Naive thymus-derived CD8-positive, alpha-beta T cell (primary cell): ENCODE data around the gene ZAP70. TPM values are rescaled to one million over a fixed set of nuclear protein-coding genes. Genes with fewer than 3 reads are reported as not detected.
"Not testable (repeated sequence)": the region's sequence is repeated elsewhere in the genome, so short reads cannot be mapped to it uniquely, and the experiment has no call there.

Experiments used
- ATAC-seq, 2 donors: fragments of 150-1000 bp; cut with Tn5 transposase in 1 of 2; sonication (Bioruptor Pico), chemical (Tn5 transposase) in 1 of 2; 1 replicate in 1 of 2; 2 replicates in 1 of 2; pipeline ENCODE4 v1.10.0; 2021; ENCODE audit warnings: mild to moderate bottlenecking in 2 of 2, moderate library complexity in 2 of 2
- POLR2A ChIA-PET: fragments of 350-600 bp; sonication (Branson Sonifier 250); formaldehyde crosslinking; loops from one replicate; lab custom pipeline; 2021; ENCODE audit warnings: antibody characterized with exemption; lab: Charles Lee
- DNase-seq, 10 donors: peaks; one replicate each; pipeline versions ENCODE4 v3.0.0 to v3.0.0-alpha.2; 2020 to 2022
- H3K27ac Mint-ChIP-seq, 10 donors: one replicate each; pipeline ENCODE4 v1.8.0; 2020 to 2022; ENCODE audit warnings: mild to moderate bottlenecking in 10 of 10, mixed read lengths in 10 of 10, moderate library complexity in 4 of 10, inconsistent platforms in 1 of 10
- H3K27me3 Mint-ChIP-seq, 5 donors: one replicate each; pipeline ENCODE4 v1.8.0; 2021 to 2022; ENCODE audit warnings: mixed read lengths in 5 of 5
- H3K36me3 Mint-ChIP-seq, 3 donors: one replicate each; pipeline ENCODE4 v1.8.0; 2020 to 2022; ENCODE audit warnings: mixed read lengths in 3 of 3, mild to moderate bottlenecking in 2 of 3, inconsistent platforms in 1 of 3
- H3K4me1 Mint-ChIP-seq, 4 donors: one replicate each; pipeline ENCODE4 v1.8.0; 2021 to 2022; ENCODE audit warnings: mixed read lengths in 4 of 4
- H3K4me3 Mint-ChIP-seq, 10 donors: one replicate each; pipeline ENCODE4 v1.8.0; 2020 to 2022; ENCODE audit warnings: mild to moderate bottlenecking in 10 of 10, mixed read lengths in 10 of 10, moderate library complexity in 6 of 10, inconsistent platforms in 1 of 10
- H3K9me3 Mint-ChIP-seq, 9 donors: one replicate each; pipeline ENCODE4 v1.8.0; 2020 to 2022; ENCODE audit warnings: mixed read lengths in 9 of 9, mild to moderate bottlenecking in 3 of 9, inconsistent platforms in 1 of 9, moderate library complexity in 1 of 9
- polyA plus RNA-seq, 3 donors: library from polyadenylated mRNA; unstranded; fragments of 300-500 nt; fragmentation: Illumina TruSeq; gene quantifications; one replicate each; pipeline ENCODE4 v1.2.3, GENCODE V29; 2021
- total RNA-seq, 8 experiments: library from RNA in 2 of 8; stranded (reverse) in 2 of 8; gene quantifications; one replicate each; pipeline ENCODE4 v1.2.3 and lab custom pipeline; 2021 to 2026

The ZAP70 gene
- total and polyA plus RNA-seq, 5 experiments from 2014 or later: 131 to 503 (median 168) TPM

GRCh38 chr2:97676620-97677019 lies 36.8 kb upstream of the ZAP70 start:
- DNase-seq (no peak), ATAC-seq (no peak)
- Mint-ChIP-seq H3K4me1 (no peaks in the 10 kb centered on the region), H3K36me3 (peaks cover 0 to 5% (median 2%) of the 10 kb centered on the region in 3 donors), H3K4me3 (no peak overlapping the region), H3K27ac (no peak overlapping the region), H3K27me3 (peaks cover 0 to 10% (median 0%) of the 10 kb centered on the region in 5 donors), H3K9me3 (peaks cover 0 to 3% (median 0%) of the 10 kb centered on the region in 9 donors)
- POLR2A ChIA-PET: interaction anchor here (1.1 kb wide), 1 partner anchor 10 kb away, joined by 4 read pairs; no protein-coding TSS in a partner anchor

- peaks cover 0 to 10% (median 0%) of the 10 kb centered on the region in 5 donors for H3K27me3 Mint-ChIP-seq
- peaks cover 0 to 3% (median 0%) of the 10 kb centered on the region in 9 donors for H3K9me3 Mint-ChIP-seq
- POLR2A ChIA-PET: no interaction called here
Observed at GRCh38 chr2:97677480-97677879, 35.9 kb upstream of the ZAP70 start.

GRCh38 chr2:97678298-97678697 lies 35.1 kb upstream of the ZAP70 start:
- no peak for DNase-seq
- Mint-ChIP-seq H3K27me3 (peaks cover 0 to 10% (median 0%) of the 10 kb centered on the region in 5 donors), H3K27ac (no peak overlapping the region), H3K36me3 (peaks cover 0 to 5% (median 2%) of the 10 kb centered on the region in 3 donors), H3K4me3 (no peak overlapping the region), H3K9me3 (peaks cover 0 to 3% (median 0%) of the 10 kb centered on the region in 9 donors), H3K4me1 (no peaks in the 10 kb centered on the region)
- POLR2A ChIA-PET: no interaction called here
- ATAC-seq: no peak

More at GRCh38 chr2:97677480-97677879, 35.9 kb upstream of the ZAP70 start:
- no peak overlapping the region for H3K4me3 Mint-ChIP-seq
- H3K4me1 Mint-ChIP-seq: no peaks in the 10 kb centered on the region
- no peak for ATAC-seq
- no peak for DNase-seq
- peaks cover 0 to 5% (median 2%) of the 10 kb centered on the region in 3 donors for H3K36me3 Mint-ChIP-seq
- no peak overlapping the region for H3K27ac Mint-ChIP-seq

GRCh38 chr2:97687235-97687634 lies 26.1 kb upstream of the ZAP70 start:
- H3K27me3 Mint-ChIP-seq, H3K27ac Mint-ChIP-seq, H3K4me3 Mint-ChIP-seq, ATAC-seq, H3K9me3 Mint-ChIP-seq, DNase-seq, H3K36me3 Mint-ChIP-seq, POLR2A ChIA-PET, H3K4me1 Mint-ChIP-seq: not testable (repeated sequence)

- H3K27me3 Mint-ChIP-seq: no peaks in the 10 kb centered on the region
- no peak overlapping the region for H3K4me3 Mint-ChIP-seq
- H3K27ac Mint-ChIP-seq: no peak overlapping the region
- no peak for DNase-seq
- ATAC-seq: no peak
- no peaks in the 10 kb centered on the region for H3K36me3 Mint-ChIP-seq
- H3K9me3 Mint-ChIP-seq: no peaks in the 10 kb centered on the region
- POLR2A ChIA-PET: no interaction called here
- peaks cover 0 to 4% (median 0%) of the 10 kb centered on the region in 4 donors for H3K4me1 Mint-ChIP-seq
Observed at GRCh38 chr2:97688062-97688827, 25.1 kb upstream of the ZAP70 start.

DNA sequence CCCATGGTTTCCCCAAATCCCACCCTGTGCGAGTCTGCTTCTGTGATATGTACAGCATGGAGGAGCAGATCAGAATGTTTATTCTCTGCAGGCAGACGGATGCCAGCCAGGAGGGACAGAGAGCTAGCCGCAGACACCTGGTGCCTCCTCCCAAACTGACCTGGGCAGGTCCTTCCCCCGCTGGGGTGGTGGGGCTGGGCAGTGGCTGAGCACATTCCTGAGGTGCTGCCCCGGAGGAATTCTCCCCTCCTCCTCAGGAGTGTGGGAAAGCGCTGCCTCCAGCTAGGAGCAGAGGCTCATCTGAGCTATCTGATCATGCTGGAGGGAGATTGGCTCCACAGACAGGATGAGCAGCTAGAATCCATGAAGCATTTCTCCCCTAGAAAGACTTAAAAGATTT lies 22.2 kb upstream of the ZAP70 start:
- Mint-ChIP-seq H3K4me1 (peaks cover 0 to 4% (median 0%) of the 10 kb centered on the region in 4 donors), H3K27me3 (peaks cover 0 to 3% (median 0%) of the 10 kb centered on the region in 5 donors), H3K36me3 (no peaks in the 10 kb centered on the region), H3K9me3 (no peaks in the 10 kb centered on the region), H3K27ac (no peak overlapping the region), H3K4me3 (no peak overlapping the region)
- POLR2A ChIA-PET: interaction anchor here (0.7 kb wide), 1 partner anchor 12 kb away, joined by 3 read pairs; no protein-coding TSS in a partner anchor
- ATAC-seq (no peak), DNase-seq (no peak)

DNA sequence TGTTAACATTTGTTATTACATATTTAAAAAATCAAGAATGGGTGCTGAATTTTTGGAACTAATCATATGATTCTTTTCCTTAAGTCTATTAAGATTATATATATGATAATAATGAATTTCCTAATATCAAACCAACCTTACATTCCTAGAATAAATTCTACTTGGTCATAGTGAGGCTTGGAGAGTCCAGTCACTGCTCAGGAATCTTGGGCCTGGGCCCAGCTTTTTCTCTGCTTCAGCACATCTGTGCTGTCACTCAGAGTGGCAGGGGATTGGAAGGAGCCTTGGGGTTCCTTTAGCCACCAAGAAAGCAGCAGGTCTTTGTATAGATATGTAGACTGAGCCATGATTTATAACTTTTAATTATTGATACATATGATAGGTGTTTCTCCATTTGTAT lies 19.9 kb upstream of the ZAP70 start:
- Mint-ChIP-seq H3K36me3 (no peaks in the 10 kb centered on the region), H3K9me3 (no peaks in the 10 kb centered on the region), H3K27ac (no peak overlapping the region), H3K4me1 (peaks cover 0 to 6% (median 4%) of the 10 kb centered on the region in 4 donors), H3K4me3 (no peak overlapping the region), H3K27me3 (peaks cover 0 to 3% (median 0%) of the 10 kb centered on the region in 5 donors)
- DNase-seq: no peak
- no peak for ATAC-seq
- POLR2A ChIA-PET: no interaction called here

GRCh38 chr2:97695744-97696143 lies 17.6 kb upstream of the ZAP70 start:
- Mint-ChIP-seq H3K4me1 (peaks cover 5 to 11% (median 7%) of the 10 kb centered on the region in 4 donors), H3K9me3 (no peaks in the 10 kb centered on the region), H3K27ac (no peak overlapping the region), H3K4me3 (no peak overlapping the region), H3K36me3 (no peaks in the 10 kb centered on the region), H3K27me3 (peaks cover 0 to 3% (median 0%) of the 10 kb centered on the region in 5 donors)
- ATAC-seq (no peak), DNase-seq (no peak)
- POLR2A ChIA-PET: interaction anchor here (1.1 to 5.1 kb wide), 3 partner anchors 32 to 105 kb away, joined by 3 to 39 read pairs (median 9); partner anchors contain the start of genes ACTR1B, ANKRD36B and COX5B

DNA sequence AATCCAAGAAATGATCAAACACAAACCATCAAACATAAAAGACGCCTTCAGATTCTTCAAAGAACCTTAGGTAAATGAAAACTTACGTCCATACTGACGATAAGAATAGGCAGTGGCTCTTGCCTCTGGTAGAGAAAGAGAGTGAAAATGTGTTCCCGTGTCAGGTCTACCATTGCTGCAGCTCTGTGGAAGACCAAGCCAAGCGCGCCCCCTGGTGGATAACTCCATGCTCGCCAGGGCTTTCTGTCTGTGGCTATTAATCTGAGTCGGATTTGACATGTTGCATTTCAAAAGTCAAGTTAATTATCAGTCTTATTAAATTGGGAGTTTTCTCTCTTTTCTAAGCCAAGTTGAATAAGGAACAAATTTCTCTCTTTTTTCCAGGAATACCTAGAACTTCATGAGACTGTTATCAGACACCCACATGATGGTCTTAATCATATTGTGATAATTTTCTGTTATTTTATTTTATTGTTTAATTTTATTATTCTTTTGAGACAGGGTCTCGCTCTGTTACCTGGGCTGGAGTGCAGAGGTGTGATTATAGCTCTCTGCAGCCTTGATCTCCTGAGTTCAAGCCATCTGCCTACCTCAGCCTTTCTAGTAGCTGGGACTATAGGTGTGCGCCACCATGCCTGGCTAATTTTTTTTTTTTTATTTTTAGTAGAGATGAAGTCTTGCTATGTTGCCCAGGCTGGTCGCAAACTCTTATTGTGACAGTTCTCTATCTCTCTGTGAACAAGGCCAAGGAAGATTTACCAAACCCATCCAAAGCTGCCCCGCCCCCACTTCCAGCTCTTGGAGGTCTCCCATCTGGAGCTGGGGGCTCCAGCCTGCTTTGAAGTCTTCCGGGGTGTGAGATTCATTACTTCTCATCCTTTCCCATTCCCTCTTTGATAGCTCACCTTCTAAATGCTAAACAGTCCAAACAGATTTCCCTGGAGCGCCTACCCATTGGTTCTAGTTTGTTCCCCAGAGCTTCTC lies 15.8 kb upstream of the ZAP70 start:
- DNase-seq: peak; percentile 77 to 95 (median 90)
- Mint-ChIP-seq H3K9me3 (no peaks in the 10 kb centered on the region), H3K27me3 (peaks cover 0 to 3% (median 0%) of the 10 kb centered on the region in 5 donors), H3K36me3 (no peaks in the 10 kb centered on the region), H3K4me1 (peaks cover 5 to 11% (median 7%) of the 10 kb centered on the region in 4 donors), H3K4me3 (peak overlapping the region in 2 of 10 donors; percentile 7 to 22), H3K27ac (peak overlapping the region in 1 of 10 donors; percentile 50)
- ATAC-seq: peak; percentile 95 to 97
- POLR2A ChIA-PET: interaction anchor here (0.6 to 5.1 kb wide), 4 partner anchors 34 to 213 kb away, joined by 3 to 39 read pairs (median 6); partner anchors contain the start of genes ACTR1B and ANKRD36B

DNA sequence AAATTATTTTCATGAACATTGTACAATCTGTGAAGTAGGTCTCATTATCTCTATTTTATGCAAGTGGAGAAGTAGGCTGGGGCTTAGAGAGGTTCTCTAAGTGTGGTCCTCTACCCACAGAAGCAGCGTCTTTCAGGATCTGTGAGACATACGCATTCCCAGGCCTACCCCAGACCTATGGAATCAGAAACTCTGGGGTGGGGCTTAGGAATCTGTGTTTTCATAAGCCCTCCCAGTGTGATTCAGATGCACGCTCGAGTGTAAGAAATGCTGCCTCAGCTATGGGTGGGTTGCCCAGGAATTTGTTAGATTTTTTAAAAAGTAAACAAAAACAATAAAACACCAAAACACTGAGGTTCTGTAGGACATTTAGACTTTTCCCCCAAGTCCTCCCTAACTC lies 14.8 kb upstream of the ZAP70 start:
- peaks cover 5 to 11% (median 7%) of the 10 kb centered on the region in 4 donors for H3K4me1 Mint-ChIP-seq
- no peaks in the 10 kb centered on the region for H3K36me3 Mint-ChIP-seq
- no peaks in the 10 kb centered on the region for H3K9me3 Mint-ChIP-seq
- POLR2A ChIA-PET: interaction anchor here (0.7 to 5.1 kb wide), 3 partner anchors 15 to 108 kb away, joined by 3 to 39 read pairs (median 10); partner anchors contain the start of genes ANKRD36B and ZAP70
- DNase-seq (no peak), ATAC-seq (no peak)
- no peak overlapping the region for H3K27ac Mint-ChIP-seq
- peaks cover 0 to 3% (median 0%) of the 10 kb centered on the region in 5 donors for H3K27me3 Mint-ChIP-seq
- H3K4me3 Mint-ChIP-seq: no peak overlapping the region

- peaks cover 5 to 11% (median 7%) of the 10 kb centered on the region in 4 donors for H3K4me1 Mint-ChIP-seq
- POLR2A ChIA-PET: interaction anchor here (0.6 to 5.1 kb wide), 5 partner anchors 13 to 110 kb away, joined by 3 to 39 read pairs (median 7); partner anchors contain the start of genes ANKRD36B and ZAP70
- H3K27ac Mint-ChIP-seq: peak overlapping the region in 2 of 10 donors; percentile 5 to 80
- ATAC-seq: peak; percentile 83 to 85
- no peak overlapping the region for H3K4me3 Mint-ChIP-seq
- no peaks in the 10 kb centered on the region for H3K9me3 Mint-ChIP-seq
- peaks cover 0 to 3% (median 0%) of the 10 kb centered on the region in 5 donors for H3K27me3 Mint-ChIP-seq
- no peaks in the 10 kb centered on the region for H3K36me3 Mint-ChIP-seq
- peak in 9 of 10 donors; percentile 39 to 81 (median 63) for DNase-seq
Observed at GRCh38 chr2:97699765-97700444, 13.5 kb upstream of the ZAP70 start.
